NK-92 (cell line): ENCODE measurements around the gene LRRC75A.

ENCODE experiments used
- DNase-seq: peaks from one replicate; lab custom pipeline; 2025; ENCODE audit not compliant: unreplicated experiment; lab: John Stamatoyannopoulos, UW

The LRRC75A gene

DNA sequence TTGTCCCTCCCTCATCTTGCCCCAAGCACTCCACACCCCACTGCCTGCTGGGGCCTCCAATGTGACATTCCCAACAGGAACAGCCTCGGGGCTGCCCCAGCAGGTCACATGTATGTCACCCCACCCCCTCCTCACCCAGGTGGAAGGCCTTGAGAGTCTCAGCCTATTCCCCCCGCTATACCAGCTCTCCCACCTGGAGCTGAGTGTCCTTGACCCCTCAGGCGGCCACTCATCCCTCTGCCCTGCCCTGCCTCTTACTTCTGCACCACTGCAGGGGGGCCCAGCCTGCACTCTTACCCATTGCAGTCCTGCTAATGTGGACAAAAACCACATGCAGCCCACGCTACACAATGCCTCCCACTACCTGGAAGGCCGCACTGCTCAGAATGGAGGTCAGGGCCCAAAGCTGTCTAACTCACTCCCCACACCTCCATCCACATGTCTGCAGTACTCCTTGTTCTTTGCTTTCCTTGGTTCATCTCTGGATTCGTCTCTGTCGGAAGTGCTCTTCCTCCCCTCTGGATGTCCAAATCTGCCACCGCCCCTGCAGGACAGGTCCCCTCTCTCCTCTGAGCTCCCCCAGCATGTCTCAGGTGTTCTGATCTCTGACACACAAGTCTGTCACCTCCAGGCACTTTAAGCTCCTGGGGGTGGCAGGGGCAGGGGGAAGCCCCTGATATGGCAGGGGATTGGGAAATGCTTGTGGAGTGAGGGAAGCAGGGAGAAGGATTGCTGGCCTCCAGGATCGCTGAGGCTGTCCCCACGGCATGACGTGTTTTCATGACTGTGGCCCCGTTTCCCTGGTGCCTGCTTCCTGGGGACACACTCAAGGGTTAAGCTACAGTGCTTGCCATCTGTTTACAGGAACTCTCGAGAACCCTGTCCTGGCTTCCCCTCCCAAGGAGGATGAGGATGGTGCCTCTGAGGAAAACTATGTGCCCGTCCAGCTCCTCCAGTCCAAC, 55.8 kb downstream of the LRRC75A start:
- no peak for DNase-seq

DNA sequence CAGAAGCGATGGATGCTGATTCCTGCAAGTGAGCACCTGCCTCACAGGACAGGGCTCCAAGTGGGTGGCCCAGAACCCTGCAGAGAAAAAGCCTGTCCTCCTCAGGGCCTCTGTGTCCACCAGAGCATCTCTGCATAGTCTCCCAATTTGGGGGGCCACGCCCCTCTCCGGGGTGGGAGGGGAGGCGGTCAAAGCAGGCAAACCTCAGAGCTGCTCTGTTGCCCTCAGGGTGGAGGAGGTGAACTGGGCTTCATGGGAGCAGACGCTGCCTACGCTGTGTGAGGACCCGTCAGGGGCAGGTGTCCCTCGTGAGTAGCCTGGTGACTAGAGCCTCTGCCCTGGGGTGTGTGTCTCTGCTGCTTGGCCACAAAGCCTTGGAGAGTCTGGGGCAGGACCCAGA, 57.3 kb downstream of the LRRC75A start:
- DNase-seq: no peak

- DNase-seq: no peak
Measured at GRCh38 chr17:16433514-16433913, 58.5 kb downstream of the LRRC75A start.

GRCh38 chr17:16432017-16432416, 60.0 kb downstream of the LRRC75A start:
- DNase-seq: no peak

DNA sequence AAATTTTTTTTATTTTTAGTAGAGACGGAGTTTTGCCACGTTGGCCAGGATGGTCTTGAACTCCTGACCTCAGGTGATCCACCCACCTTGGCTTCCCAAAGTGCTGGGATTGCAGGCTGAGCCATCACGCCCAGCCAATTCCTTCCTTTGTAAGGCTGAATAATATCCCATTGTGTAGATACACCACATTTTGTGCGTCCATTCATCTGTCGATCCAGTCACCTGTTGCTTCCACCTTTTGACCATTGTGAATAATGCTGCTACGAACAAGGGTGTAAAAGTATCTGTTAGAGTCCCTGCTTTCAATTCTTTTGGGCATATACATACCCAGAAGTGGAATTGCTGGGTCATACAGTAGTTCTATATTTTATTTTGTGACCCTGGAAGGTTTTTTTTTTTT, 61.3 kb downstream of the LRRC75A start:
- no peak for DNase-seq

DNA sequence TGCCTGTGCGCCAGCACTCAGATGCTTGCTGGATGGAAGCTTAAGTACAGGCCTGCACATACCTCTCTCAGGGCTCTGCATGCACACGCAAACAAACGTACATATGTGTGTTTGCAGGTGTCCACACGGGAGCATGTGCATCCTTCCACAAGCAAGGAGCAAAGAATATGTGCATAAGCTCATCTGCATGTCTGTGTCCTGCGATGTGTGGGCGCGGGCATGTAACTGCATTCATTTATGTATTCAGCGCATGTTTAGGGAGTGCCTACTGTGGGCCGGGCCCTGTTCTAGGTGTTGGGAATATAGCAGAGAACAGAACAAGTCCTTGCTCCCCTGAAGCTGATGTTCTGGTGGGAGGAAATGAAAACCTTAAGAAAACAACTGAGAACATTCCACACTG, 62.9 kb downstream of the LRRC75A start:
- no peak for DNase-seq

- DNase-seq: no peak
Measured at GRCh38 chr17:16428098-16428882, 63.7 kb downstream of the LRRC75A start.

DNA sequence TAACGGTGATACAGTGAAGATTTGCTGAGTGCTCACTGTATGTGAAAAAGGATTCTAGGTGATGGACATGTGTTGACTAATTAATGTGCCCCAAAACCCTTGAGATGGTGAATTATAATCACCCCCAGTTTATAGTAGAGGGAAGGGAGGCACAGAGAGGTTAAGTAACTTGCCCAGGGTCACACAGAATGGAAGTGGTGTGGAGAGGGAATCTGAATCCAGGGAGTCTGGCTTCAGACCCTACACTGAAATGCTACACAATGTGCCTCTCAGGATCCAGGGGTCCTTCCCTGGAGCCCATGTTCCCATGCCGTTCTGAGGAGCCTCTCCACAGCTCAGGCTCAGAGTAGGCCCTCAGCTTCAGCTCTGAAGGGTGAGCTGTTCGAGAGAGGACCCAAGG, 65.0 kb downstream of the LRRC75A start:
- DNase-seq: no peak

- no peak for DNase-seq
Measured at GRCh38 chr17:16425698-16426659, 66.0 kb downstream of the LRRC75A start.

DNA sequence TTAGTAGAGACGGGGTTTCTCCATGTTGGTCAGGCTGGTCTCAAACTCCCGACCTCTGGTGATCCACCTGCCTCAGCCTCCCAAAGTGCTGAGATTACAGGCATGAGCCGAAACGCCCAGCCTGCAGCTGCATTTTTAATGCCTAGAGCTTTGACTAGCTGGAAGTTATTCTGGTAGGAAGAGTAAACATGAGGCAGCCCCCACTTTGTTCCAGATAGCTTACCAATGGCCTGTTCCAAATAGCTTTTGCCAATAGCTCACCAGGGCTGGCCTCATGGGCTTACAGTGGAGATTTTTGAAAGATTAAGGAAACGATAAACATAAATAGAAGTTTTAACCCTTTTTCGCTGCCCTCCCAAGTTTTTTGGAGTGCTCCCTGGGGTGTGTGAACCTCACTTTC, 66.8 kb downstream of the LRRC75A start:
- no peak for DNase-seq

DNA sequence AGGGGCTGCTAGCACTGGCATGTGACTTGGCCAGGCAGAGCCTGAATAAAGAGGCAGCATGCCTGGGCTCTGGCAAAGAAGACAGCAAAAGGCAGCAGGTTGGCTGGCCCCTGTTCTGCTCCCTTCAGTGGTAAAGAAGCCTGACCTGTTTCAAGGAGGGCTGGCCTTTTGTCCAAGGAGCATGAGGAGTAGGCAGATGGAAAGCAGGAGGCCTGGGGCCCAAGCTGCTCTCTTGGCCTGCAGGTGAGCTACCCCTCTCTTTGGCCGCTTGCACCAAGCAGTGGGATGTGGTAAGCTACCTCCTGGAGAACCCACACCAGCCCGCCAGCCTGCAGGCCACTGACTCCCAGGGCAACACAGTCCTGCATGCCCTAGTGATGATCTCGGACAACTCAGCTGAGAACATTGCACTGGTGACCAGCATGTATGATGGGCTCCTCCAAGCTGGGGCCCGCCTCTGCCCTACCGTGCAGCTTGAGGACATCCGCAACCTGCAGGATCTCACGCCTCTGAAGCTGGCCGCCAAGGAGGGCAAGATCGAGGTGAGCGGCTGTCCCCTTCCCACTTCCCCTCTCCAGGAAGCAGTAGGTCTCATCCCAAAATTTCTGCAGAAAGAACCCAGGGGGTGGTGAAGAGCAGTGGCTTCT, 68.6 kb downstream of the LRRC75A start:
- DNase-seq: no peak

GRCh38 chr17:16422416-16422815, 69.6 kb downstream of the LRRC75A start:
- DNase-seq: no peak

DNA sequence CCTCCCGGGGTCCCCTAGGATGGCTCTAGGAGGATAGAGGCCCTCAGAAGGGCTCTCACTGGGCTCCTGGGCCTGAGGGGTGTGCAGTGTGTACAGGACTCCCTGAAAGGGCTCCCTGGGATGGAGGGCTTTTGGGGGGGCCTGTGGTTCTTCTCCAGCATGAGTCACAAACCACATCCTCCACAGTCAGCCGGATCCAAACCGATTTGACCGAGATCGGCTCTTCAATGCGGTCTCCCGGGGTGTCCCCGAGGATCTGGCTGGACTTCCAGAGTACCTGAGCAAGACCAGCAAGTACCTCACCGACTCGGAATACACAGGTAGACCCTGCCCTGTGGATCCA, 72.1 kb downstream of the LRRC75A start:
- DNase-seq: no peak

DNA sequence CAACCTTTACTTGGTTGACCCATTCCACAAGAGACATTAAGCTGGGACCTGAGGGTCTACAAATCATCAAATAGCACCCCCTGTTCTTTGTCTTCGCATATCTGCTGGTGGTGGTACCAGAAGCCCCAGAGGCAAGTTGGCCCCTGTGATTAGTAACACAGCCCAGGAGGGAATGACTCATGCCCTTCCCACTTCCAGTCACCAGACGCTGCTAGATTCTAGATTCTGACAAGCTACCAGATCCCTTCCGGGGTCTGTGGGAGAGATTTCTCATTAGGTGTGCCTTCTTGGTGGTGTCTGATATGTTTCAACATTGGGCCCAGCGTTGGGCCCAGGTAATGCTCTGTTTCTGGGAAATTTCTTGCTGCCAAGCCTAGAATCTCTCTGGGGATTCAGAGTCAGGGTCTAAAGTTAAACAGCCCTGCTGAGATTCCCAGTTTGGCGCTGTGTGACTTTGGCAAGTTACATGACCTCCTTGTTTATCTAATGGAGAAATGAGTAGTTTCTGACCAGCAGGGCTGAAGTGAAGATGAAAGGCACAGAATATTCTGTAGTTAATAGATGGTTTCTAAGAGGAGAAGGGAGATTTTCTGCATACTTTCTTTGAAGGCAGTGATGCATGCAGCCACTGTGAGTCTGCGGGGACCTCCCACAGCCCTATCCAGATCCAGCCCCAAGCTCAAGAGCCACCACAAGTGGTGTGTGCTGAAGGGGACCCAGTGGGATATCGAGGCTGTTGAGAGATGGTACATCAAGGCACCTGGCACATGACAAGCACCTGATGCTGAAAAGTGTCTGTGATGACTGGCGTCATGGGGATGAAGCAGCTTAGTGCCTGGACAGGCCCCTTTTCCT, 72.7 kb downstream of the LRRC75A start:
- DNase-seq: no peak

GRCh38 chr17:16418685-16419068, 73.3 kb downstream of the LRRC75A start:
- DNase-seq: no peak

GRCh38 chr17:16417896-16418684, 73.9 kb downstream of the LRRC75A start:
- DNase-seq: no peak

GRCh38 chr17:16417399-16417798, 74.6 kb downstream of the LRRC75A start:
- no peak for DNase-seq

GRCh38 chr17:16415031-16415924, 76.7 kb downstream of the LRRC75A start, which contains the start of gene TRPV2:
TRPV2 (plus strand) TSS chr17:16415571; CDS start chr17:16417669, 2,098 bp downstream.
- DNase-seq: no peak
